Spleen (tissue), 7 donors: Measurements from ENCODE around the gene TKFC.
A peak's percentile ranks its signal among the peaks of the same experiment; 100 is the strongest.

Experiments used
- POLR2A ChIP-seq, 3 donors: fragments of 450-650 bp; IDR thresholded peaks; one replicate each; pipeline ENCODE4 v1.5.1; 2017; ENCODE audit warnings: antibody characterized with exemption in 3 of 3, mild to moderate bottlenecking in 1 of 3
- POLR2AphosphoS5 ChIP-seq, 3 donors: sonication (generic); formaldehyde crosslinking; IDR thresholded peaks; one replicate each; pipeline ENCODE4 v1.5.1; 2017; ENCODE audit warnings: antibody characterized with exemption in 3 of 3
- TF ChIP-seq, protein P1 (sequence below), 11 experiments: fragments of 200-600 bp in 7 of 11; fragments of 450-650 bp in 4 of 11; sonication (generic) in 4 of 11; IDR thresholded peaks in 8 of 11; conservative IDR thresholded peaks in 3 of 11; 1 replicate in 7 of 11; 2 replicates in 4 of 11; pipeline versions ENCODE4 v1.4.0 to v1.8.0; 2016 to 2021; ENCODE audit warnings: antibody characterized with exemption in 11 of 11, inconsistent platforms in 4 of 11, mild to moderate bottlenecking in 1 of 11
- donor health status: DM: no; HTN: no; CAD: no; lungs with moderate emphysema.
- donor health status: DM: no; HTN: no; CAD: no.
- donor health status: DM: no; HTN: no; CAD: no.

DNA sequence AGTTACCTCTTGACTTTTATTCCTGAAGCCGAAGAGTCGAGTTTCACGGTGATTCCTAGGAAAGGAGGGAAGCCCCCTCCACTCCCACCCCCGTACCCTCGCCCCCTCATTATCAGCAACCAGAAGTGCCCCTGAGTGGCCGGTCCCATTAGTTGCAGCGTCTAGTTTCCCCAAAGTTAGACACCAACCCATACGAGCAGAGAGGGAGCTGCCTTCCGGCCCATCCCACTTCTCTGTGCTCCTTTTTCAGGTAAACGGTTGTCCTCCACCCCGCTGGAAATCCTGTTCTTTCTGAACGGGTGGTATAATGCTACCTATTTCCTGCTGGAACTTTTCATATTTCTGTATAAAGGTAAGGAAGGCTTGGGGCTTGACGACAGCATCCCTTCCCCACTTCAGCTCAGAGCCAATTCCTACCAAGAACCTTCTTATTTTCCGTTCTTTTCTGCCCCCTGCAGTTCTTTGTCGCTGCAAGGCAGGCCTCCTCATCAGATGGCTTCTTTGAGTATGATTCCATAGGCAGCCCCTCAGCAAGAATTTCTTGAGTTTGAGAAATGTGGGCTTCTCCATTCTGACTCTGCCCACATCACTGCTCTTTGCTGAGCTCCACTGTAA, 60.1 kb downstream of the TKFC start:
- TF ChIP-seq, protein P1, sequence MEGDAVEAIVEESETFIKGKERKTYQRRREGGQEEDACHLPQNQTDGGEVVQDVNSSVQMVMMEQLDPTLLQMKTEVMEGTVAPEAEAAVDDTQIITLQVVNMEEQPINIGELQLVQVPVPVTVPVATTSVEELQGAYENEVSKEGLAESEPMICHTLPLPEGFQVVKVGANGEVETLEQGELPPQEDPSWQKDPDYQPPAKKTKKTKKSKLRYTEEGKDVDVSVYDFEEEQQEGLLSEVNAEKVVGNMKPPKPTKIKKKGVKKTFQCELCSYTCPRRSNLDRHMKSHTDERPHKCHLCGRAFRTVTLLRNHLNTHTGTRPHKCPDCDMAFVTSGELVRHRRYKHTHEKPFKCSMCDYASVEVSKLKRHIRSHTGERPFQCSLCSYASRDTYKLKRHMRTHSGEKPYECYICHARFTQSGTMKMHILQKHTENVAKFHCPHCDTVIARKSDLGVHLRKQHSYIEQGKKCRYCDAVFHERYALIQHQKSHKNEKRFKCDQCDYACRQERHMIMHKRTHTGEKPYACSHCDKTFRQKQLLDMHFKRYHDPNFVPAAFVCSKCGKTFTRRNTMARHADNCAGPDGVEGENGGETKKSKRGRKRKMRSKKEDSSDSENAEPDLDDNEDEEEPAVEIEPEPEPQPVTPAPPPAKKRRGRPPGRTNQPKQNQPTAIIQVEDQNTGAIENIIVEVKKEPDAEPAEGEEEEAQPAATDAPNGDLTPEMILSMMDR (IDR thresholded peaks at IDR 0.05 in 8 of 11, conservative IDR thresholded peaks at IDR 0.05 in 3 of 11), result peak in 2 of 11 experiments; percentile 36 to 44
- no peak for TF ChIP-seq POLR2A (IDR thresholded peaks at IDR 0.05)
- TF ChIP-seq POLR2AphosphoS5 (IDR thresholded peaks at IDR 0.05), result no peak
